Measurements from ENCODE around the gene CAPN7. TPM values are rescaled to one million over a fixed set of nuclear protein-coding genes. Genes with fewer than 3 reads are reported as not detected.

The CAPN7 gene
- total and polyA plus RNA-seq, 7 donors, result 12.5 to 70.8 (median 52.8) TPM

DNA sequence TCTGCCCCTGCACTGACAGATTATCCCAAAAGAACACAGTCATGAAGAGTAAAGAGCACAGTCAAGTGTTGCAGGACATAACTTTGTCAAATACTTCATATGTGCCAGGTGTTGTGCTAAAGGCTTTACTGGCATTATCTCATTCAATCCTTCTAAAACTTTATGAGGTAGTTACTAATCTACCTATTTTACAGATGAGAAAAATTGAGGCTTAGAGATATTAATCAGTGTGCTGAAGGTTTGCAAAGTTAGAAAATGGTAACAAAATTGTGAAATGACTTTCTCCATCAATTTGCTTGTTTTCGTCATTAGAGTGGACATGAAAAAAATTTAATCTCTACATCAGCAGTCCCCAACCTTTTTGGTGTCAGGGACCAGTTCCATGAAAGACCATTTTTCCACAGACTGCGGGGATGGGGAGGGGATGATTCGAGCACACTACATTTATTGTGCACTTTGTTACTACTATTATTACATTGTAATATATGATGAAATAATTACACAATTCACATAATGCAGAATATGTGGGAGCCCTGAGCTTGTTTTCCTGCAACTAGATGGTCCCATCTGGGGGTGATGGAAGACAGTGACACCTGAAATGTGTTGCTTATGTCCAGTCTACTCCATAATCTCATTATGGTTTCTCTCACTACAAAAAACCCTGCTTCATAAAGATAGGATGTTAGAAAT, 8.6 kb upstream of the CAPN7 start:
- intact Hi-C loops (cut with DNase I), result no loop called here
- 89 to 91% methylated on average over 3 of the region's 3 CpGs for WGBS, 2 donors
- no peak overlapping the region for H3K4me3 ChIP-seq
- H3K36me3 ChIP-seq, result no peaks in the 10 kb centered on the region
- TF ChIP-seq POLR2AphosphoS5 (IDR thresholded peaks at IDR 0.05) (no peak), POLR2A (IDR thresholded peaks at IDR 0.05) (no peak), EP300 (IDR thresholded peaks at IDR 0.05) (no peak)
- TF ChIP-seq, protein P1, sequence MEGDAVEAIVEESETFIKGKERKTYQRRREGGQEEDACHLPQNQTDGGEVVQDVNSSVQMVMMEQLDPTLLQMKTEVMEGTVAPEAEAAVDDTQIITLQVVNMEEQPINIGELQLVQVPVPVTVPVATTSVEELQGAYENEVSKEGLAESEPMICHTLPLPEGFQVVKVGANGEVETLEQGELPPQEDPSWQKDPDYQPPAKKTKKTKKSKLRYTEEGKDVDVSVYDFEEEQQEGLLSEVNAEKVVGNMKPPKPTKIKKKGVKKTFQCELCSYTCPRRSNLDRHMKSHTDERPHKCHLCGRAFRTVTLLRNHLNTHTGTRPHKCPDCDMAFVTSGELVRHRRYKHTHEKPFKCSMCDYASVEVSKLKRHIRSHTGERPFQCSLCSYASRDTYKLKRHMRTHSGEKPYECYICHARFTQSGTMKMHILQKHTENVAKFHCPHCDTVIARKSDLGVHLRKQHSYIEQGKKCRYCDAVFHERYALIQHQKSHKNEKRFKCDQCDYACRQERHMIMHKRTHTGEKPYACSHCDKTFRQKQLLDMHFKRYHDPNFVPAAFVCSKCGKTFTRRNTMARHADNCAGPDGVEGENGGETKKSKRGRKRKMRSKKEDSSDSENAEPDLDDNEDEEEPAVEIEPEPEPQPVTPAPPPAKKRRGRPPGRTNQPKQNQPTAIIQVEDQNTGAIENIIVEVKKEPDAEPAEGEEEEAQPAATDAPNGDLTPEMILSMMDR (IDR thresholded peaks at IDR 0.05), result no peak
- H3K27me3 ChIP-seq, result no peaks in the 10 kb centered on the region
- no peak for DNase-seq
- H3K27ac ChIP-seq, result no peak overlapping the region
- no peaks in the 10 kb centered on the region for H3K9me3 ChIP-seq
- no peaks in the 10 kb centered on the region for H3K4me1 ChIP-seq

DNA sequence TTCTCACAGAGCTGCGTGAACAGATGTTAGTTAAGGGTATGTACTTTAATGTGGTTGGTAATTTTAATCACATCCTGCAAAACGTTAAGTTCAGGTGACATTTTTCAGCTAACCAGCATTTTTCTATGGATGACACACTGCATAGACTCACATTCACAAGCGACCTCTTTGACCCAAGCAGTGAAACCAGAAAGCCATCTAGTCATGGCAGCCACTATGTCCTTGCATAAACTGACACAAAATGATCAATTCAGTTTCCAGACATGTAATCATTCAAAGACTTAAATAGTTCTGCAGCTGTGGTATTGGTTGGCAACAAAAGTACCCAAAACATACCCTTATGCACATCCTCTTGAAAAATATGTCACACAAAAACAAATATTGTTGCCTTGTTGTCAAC, 7.4 kb upstream of the CAPN7 start:
- no peaks in the 10 kb centered on the region for H3K9me3 ChIP-seq
- DNase-seq, result no peak
- no peaks in the 10 kb centered on the region for H3K4me1 ChIP-seq
- no peaks in the 10 kb centered on the region for H3K27me3 ChIP-seq
- H3K36me3 ChIP-seq, result no peaks in the 10 kb centered on the region
- no peak for TF ChIP-seq POLR2AphosphoS5 (IDR thresholded peaks at IDR 0.05)
- TF ChIP-seq, protein P1 (IDR thresholded peaks at IDR 0.05), result no peak
- TF ChIP-seq EP300 (IDR thresholded peaks at IDR 0.05), result no peak
- no peak for TF ChIP-seq POLR2A (IDR thresholded peaks at IDR 0.05)
- 68 to 73% methylated on average over 3 of the region's 3 CpGs for WGBS, 2 donors
- intact Hi-C loops (cut with DNase I), result no loop called here
- H3K27ac ChIP-seq, result no peak overlapping the region
- no peak overlapping the region for H3K4me3 ChIP-seq

- DNase-seq, result no peak
- TF ChIP-seq, protein P1 (IDR thresholded peaks at IDR 0.05), result no peak
- TF ChIP-seq POLR2AphosphoS5 (IDR thresholded peaks at IDR 0.05), result no peak
- no peak for TF ChIP-seq EP300 (IDR thresholded peaks at IDR 0.05)
- no peak for TF ChIP-seq POLR2A (IDR thresholded peaks at IDR 0.05)
- 76 to 90% methylated on average over 10 of the region's 10 CpGs for WGBS, 2 donors
- Histone ChIP-seq H3K4me1 (no peaks in the 10 kb centered on the region), H3K27me3 (no peaks in the 10 kb centered on the region), H3K9me3 (no peaks in the 10 kb centered on the region), H3K36me3 (no peaks in the 10 kb centered on the region), H3K4me3 (no peak overlapping the region), H3K27ac (no peak overlapping the region)
- intact Hi-C loops (cut with DNase I), result loop anchor here (5.0 kb wide), 1 partner anchor 208 kb away; no protein-coding TSS in a partner anchor
Measured at GRCh38 chr3:15199493-15200105, 6.4 kb upstream of the CAPN7 start.

GRCh38 chr3:15204005-15204404, 2.0 kb upstream of the CAPN7 start:
- H3K27ac ChIP-seq, result no peak overlapping the region
- TF ChIP-seq POLR2AphosphoS5 (IDR thresholded peaks at IDR 0.05) (no peak), POLR2A (IDR thresholded peaks at IDR 0.05) (no peak), EP300 (IDR thresholded peaks at IDR 0.05) (no peak)
- TF ChIP-seq, protein P1 (IDR thresholded peaks at IDR 0.05), result no peak
- intact Hi-C loops (cut with DNase I), result loop anchor here (2.0 to 5.0 kb wide), 2 partner anchors 95 to 203 kb away; no protein-coding TSS in a partner anchor

More at GRCh38 chr3:15204005-15204404, 2.0 kb upstream of the CAPN7 start:
- Histone ChIP-seq H3K36me3 (peaks cover 0 to under 1% (median 0%) of the 10 kb centered on the region in 4 donors), H3K27me3 (no peaks in the 10 kb centered on the region), H3K4me1 (peaks cover 0 to 24% (median 22%) of the 10 kb centered on the region in 4 donors), H3K4me3 (no peak overlapping the region), H3K9me3 (no peaks in the 10 kb centered on the region)
- WGBS, 2 donors, result 86 to 92% methylated on average over 3 of the region's 3 CpGs
- peak; percentile 58 for DNase-seq

Measured in sigmoid colon (tissue), 7 donors.